SK-N-SH treated with all-trans-retinoic acid at 6 μM for 48 hours (cell line): ENCODE measurements around the gene SLCO3A1.

ENCODE experiments used
- ESRRG ChIP-seq: fragments of 250-450 bp; sonication (Bioruptor Pico); IDR thresholded peaks from 2 replicates; pipeline ENCODE4 v1.6.1; 2021; ENCODE audit warnings: mild to moderate bottlenecking
- ISL1 ChIP-seq: fragments of 250-450 bp; sonication (Bioruptor Pico); IDR thresholded peaks from 2 replicates; pipeline ENCODE4 v2.1.2; 2022; ENCODE audit warnings: mild to moderate bottlenecking, moderate library complexity
- OSR1 ChIP-seq: fragments of 250-450 bp; sonication (Bioruptor Pico); IDR thresholded peaks from 2 replicates; pipeline ENCODE4 v1.8.0; 2022; ENCODE audit warnings: moderate library complexity, mild to moderate bottlenecking, inconsistent platforms
- RARB ChIP-seq: fragments of 250-450 bp; sonication (Bioruptor Pico); IDR thresholded peaks from 2 replicates; pipeline ENCODE4 v1.8.0; 2021; ENCODE audit warnings: mild to moderate bottlenecking, moderate library complexity
- SNAI2 ChIP-seq: fragments of 250-450 bp; sonication (Bioruptor Pico); IDR thresholded peaks from 2 replicates; pipeline ENCODE4 v1.5.0; 2020; ENCODE audit warnings: mild to moderate bottlenecking, moderate library complexity
- TCF4 ChIP-seq: fragments of 250-450 bp; sonication (Bioruptor Pico); IDR thresholded peaks from 2 replicates; pipeline ENCODE4 v1.8.0; 2021; ENCODE audit warnings: mild to moderate bottlenecking, moderate library complexity, borderline replicate concordance
- ZNF565 ChIP-seq: fragments of 450-650 bp; formaldehyde crosslinking; conservative IDR thresholded peaks from 2 replicates; pipeline ENCODE4 v1.5.0; 2020; ENCODE audit warnings: low read depth, mild to moderate bottlenecking, moderate library complexity
- ZNF70 ChIP-seq: fragments of 450-650 bp; formaldehyde crosslinking; IDR thresholded peaks from 2 replicates; pipeline ENCODE4 v1.5.0; 2020; ENCODE audit warnings: mild to moderate bottlenecking, moderate library complexity
- TF ChIP-seq, protein P1 (sequence below): fragments of 250-450 bp; sonication (Bioruptor Pico); IDR thresholded peaks from 2 replicates; pipeline ENCODE4 v1.8.0; 2020; ENCODE audit warnings: mild to moderate bottlenecking, moderate library complexity, borderline replicate concordance
- TF ChIP-seq, protein P2 (sequence below): fragments of 250-450 bp; sonication (Bioruptor Pico); IDR thresholded peaks from 2 replicates; pipeline ENCODE4 v1.5.1; 2020; ENCODE audit warnings: low read depth, mild to moderate bottlenecking, moderate library complexity
- TF ChIP-seq, protein P3 (sequence below): fragments of 250-450 bp; sonication (Bioruptor Pico); IDR thresholded peaks from 2 replicates; pipeline ENCODE4 v1.5.0; 2020; ENCODE audit warnings: mild to moderate bottlenecking, moderate library complexity

GRCh38 chr15:91853511-91853947, at the start of gene SLCO3A1:
- TF ChIP-seq SNAI2 (no peak), TCF4 (CRISPR knock-in tag) (no peak), ESRRG (CRISPR knock-in tag) (no peak), ISL1 (CRISPR knock-in tag) (no peak), ZNF70 (no peak), OSR1 (CRISPR knock-in tag) (no peak), RARB (CRISPR knock-in tag) (no peak), ZNF565 (CRISPR knock-in tag) (no peak)
- TF ChIP-seq, protein P1, sequence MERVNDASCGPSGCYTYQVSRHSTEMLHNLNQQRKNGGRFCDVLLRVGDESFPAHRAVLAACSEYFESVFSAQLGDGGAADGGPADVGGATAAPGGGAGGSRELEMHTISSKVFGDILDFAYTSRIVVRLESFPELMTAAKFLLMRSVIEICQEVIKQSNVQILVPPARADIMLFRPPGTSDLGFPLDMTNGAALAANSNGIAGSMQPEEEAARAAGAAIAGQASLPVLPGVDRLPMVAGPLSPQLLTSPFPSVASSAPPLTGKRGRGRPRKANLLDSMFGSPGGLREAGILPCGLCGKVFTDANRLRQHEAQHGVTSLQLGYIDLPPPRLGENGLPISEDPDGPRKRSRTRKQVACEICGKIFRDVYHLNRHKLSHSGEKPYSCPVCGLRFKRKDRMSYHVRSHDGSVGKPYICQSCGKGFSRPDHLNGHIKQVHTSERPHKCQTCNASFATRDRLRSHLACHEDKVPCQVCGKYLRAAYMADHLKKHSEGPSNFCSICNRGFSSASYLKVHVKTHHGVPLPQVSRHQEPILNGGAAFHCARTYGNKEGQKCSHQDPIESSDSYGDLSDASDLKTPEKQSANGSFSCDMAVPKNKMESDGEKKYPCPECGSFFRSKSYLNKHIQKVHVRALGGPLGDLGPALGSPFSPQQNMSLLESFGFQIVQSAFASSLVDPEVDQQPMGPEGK (CRISPR knock-in tag), result no peak
- TF ChIP-seq, protein P2, sequence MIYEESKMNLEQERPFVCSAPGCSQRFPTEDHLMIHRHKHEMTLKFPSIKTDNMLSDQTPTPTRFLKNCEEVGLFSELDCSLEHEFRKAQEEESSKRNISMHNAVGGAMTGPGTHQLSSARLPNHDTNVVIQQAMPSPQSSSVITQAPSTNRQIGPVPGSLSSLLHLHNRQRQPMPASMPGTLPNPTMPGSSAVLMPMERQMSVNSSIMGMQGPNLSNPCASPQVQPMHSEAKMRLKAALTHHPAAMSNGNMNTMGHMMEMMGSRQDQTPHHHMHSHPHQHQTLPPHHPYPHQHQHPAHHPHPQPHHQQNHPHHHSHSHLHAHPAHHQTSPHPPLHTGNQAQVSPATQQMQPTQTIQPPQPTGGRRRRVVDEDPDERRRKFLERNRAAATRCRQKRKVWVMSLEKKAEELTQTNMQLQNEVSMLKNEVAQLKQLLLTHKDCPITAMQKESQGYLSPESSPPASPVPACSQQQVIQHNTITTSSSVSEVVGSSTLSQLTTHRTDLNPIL (CRISPR knock-in tag), result no peak
- TF ChIP-seq, protein P3, sequence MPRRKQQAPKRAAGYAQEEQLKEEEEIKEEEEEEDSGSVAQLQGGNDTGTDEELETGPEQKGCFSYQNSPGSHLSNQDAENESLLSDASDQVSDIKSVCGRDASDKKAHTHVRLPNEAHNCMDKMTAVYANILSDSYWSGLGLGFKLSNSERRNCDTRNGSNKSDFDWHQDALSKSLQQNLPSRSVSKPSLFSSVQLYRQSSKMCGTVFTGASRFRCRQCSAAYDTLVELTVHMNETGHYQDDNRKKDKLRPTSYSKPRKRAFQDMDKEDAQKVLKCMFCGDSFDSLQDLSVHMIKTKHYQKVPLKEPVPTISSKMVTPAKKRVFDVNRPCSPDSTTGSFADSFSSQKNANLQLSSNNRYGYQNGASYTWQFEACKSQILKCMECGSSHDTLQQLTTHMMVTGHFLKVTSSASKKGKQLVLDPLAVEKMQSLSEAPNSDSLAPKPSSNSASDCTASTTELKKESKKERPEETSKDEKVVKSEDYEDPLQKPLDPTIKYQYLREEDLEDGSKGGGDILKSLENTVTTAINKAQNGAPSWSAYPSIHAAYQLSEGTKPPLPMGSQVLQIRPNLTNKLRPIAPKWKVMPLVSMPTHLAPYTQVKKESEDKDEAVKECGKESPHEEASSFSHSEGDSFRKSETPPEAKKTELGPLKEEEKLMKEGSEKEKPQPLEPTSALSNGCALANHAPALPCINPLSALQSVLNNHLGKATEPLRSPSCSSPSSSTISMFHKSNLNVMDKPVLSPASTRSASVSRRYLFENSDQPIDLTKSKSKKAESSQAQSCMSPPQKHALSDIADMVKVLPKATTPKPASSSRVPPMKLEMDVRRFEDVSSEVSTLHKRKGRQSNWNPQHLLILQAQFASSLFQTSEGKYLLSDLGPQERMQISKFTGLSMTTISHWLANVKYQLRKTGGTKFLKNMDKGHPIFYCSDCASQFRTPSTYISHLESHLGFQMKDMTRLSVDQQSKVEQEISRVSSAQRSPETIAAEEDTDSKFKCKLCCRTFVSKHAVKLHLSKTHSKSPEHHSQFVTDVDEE (CRISPR knock-in tag), result no peak
